ENCODE data around the gene ATP6V1G3.
"Not testable (repeated sequence)": the region's sequence is repeated elsewhere in the genome, so short reads cannot be mapped to it uniquely, and the experiment has no call there.

Gene ATP6V1G3

DNA sequence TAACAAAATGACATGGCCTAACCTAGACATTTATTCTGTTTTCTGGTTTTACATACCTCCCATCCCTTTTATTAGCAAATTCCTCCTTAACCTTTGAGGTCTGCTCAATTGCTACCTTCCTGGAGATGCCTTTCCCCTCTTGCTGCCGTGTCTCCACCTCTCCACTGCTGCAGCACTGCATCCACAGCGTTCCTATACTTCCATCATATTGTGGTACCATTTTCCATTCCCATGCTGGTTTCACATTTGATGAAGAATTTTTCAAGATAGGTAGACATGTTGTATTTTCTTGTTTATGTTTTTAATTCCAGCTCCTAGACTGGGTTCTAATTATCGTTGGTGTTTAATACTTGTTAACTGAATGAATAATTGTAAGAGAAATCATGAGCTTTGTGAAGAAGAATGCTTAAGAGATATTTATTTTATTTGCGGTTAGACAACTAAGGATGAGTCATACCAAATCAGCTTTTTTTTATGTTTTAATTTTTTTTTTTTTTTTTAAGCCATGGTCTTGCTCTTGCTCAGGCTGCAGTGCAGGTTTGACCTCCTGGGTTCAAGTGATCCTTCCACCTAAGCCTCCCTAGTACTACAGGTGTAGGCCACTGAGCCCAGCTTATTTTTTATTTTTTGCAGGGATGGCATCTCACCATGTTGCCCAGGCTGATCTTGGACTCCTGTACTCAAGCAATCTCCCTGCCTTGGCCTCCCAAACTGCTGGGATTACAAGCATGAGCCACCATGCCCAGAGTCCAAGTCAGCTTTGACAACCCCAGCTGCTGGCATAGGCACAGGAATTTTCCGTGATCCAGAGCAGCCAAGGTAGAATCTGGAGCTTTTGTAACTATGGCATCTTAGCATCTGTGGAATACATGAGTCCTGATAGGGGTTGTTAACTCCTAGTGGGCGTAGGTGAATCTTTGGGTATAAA is 44.0 kb downstream of the ATP6V1G3 start:
- DNase-seq, result peak; percentile 72

DNA sequence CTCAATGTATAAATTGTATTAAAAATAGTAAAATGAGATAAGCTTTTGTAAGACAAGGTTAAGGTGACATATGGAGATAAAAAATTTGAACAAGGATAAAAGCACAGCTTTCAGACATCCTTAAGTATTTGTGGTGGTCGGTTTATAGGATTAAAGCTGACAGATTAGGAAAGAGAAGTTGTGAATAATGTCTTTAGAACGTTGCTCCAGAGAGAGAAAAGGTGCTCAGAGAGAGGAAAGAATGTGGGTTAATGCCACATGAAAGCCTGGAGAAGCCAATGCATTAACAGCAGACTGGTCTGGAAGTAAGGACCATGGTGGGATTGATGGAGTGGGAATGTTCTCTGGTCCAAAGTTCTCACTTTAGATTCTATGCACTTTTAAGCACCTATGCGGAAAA is 44.8 kb downstream of the ATP6V1G3 start:
- peak; percentile 95 for DNase-seq

DNA sequence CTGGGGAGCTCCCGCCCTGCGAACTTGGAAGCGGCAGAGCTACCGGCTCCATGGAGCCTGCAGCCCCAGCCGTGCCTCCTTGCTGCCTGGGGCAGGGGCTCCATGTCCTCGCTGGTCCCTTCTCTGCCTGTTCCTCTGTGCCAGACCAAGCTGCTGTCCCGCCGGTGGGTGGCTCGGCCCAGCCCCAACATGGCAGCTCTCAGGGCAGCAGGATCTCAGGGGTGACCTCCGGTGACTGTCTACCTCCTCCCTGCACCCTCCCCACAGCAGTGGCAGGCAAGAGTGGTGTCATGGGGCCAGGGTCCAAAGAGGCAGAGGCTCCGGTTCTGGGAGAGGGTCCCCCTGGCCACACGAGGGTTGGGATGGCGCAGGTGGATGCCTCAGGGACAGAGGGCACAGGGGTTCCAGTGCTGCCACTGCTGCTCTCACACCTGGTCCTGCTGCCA is 45.8 kb downstream of the ATP6V1G3 start:
- no peak for DNase-seq

- no peak for DNase-seq
Observed at GRCh38 chr1:198494139-198494538, 46.3 kb downstream of the ATP6V1G3 start.

GRCh38 chr1:198493329-198493728 is 47.2 kb downstream of the ATP6V1G3 start:
- DNase-seq, result peak; percentile 54

DNA sequence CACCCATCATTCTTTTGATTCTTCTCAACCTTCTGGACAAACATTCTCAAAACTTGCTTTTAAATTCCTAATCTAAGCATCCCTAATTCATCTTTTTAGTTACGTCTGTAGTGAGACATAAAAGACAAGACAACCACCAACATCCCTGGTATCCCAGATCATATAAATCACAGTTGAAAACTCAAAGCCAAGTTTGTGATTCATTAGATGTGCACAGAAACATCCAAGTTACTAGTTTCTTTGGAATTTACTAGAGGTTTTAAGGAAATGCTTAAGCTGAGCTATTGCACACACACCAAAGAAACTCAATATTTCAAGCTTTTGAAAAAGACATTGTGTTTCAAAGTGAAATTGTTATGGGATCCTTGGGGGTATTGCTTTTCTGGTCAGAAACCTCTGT is 47.6 kb downstream of the ATP6V1G3 start:
- peak; percentile 98 for DNase-seq

DNA sequence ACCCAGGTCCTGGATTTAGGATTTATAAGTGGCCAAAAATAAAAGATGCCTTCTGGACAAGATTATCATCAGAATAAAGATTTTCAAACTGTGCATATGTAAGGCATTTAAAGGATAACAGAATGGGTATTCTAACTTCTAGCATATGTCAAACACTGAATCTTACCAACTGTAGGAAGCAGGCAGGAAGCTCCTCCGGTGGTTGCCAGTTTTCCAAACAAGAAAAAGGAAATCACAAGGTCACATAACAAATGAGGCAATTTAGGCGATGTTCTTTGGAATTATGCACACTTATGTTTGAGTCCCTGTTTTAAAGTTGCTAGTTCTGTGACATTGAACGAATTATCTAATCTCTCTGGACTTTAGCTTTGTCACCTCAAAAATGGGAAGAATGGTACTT is 48.9 kb downstream of the ATP6V1G3 start:
- peak; percentile 28 for DNase-seq

- DNase-seq, result no peak
Observed at GRCh38 chr1:198491028-198491427, 49.5 kb downstream of the ATP6V1G3 start.

DNA sequence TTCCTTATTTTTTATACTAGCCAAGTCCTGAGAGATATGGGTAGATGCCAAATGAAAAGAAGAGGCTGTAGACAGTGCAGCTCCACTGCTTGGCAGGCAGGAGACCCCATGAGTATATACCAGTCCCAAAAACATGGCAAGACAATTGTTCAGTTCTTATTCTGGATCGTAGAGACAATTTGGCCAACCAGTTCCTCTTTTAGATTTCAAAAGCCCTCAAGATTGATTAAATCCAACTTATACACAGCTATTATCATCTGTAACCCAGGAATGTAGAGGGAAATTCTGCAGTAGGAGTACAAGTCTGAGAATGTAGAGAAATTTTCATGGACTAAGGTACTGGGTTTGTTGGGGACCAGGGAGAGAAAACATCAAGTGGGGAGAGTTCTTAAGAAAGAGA is 50.3 kb downstream of the ATP6V1G3 start:
- no peak for DNase-seq

DNA sequence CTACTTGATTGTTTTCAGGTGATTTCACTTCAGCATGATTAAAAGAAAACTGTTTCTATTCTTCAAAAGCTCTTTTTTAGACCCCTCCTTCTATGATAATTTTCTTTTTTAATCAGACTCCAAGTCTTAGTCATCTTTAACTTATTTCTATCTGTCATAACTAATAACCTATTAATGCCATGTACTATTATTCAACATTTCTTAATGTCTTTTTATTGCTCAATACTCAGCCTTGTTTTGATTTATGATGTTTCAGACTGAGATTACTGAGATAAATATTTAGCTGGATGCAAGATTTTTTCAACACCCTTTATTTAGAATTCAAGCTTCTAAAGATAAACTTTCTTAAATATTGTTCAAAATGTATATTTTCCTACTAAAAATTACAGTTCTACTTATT is 53.6 kb downstream of the ATP6V1G3 start:
- peak; percentile 38 for DNase-seq

DNA sequence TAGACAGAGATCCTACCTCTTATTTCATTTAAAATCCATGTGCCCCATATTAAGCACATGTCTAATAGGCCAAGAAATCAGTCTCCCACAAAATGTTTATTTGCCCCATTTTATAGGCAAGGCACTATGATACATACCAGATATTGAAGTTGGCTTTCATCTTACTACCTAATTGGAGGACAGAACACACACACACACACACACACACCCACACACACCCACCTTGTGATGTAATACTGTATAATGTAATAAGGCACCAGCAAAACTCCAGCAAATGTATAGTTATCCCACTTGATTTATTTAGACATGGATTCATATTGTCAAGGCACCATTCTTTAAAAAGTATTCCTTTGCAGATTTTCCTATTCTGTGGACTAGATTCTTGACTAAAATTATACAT is 56.8 kb downstream of the ATP6V1G3 start:
- DNase-seq, result no peak

GRCh38 chr1:198483006-198483405 is 57.5 kb downstream of the ATP6V1G3 start:
- no peak for DNase-seq

DNA sequence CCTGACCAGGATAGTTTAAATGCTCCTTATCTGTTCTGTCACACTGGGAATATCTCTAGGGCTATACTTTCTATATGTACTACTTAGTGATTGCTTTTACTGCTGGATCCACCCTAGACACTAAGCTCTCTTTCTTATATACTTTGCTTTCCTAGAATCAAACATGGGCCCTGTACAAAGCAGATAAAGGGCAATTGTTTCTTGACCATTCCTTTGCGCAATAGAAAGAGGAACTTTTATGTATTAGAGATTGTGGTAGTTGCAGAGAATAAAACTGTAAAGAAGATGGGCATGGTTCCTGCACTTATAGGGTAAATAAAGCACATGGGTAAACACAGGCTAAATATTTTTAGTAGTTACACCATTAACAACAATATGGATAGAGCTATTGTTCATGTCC is 58.8 kb downstream of the ATP6V1G3 start:
- DNase-seq, result no peak

DNA sequence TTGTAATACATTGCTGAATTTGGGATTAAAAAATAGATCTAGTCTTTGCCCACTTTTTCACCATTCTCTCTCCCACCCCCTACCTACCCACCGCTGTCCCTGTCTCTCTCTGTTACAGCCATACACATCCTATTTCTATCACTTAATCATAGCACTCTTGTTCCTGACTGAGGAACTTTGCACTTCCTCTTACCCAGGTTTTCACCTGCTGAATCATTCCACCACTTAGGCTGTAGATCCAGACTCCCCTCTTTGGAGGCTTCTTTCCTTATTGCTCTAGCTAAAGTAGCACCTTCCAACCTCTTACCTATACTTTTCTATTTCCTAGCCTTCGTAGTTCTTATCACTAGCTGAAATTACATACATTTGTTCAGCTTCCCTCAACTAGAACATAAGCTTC is 59.6 kb downstream of the ATP6V1G3 start:
- no peak for DNase-seq

DNA sequence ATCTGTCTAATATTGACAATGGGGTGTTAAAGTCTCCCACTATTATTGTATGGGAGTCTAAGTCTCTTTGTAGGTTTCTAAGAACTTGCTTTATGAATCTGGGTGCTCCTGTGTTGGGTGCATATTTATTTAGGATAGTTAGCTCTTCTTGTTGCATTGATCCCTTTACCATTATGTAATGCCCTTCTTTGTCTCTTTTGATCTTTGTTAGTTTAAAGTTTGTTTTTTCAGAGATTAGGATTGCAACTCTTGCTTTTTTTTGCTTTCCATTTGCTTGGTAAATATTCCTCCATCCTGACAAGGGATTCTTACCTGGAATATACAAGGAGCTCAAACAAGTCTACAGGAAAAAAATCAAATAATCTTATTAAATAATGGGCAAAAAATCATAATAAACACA is 63.1 kb downstream of the ATP6V1G3 start:
- not testable (repeated sequence) for DNase-seq
